ENCODE measurements around the gene H3-3A.

The H3-3A gene

DNA sequence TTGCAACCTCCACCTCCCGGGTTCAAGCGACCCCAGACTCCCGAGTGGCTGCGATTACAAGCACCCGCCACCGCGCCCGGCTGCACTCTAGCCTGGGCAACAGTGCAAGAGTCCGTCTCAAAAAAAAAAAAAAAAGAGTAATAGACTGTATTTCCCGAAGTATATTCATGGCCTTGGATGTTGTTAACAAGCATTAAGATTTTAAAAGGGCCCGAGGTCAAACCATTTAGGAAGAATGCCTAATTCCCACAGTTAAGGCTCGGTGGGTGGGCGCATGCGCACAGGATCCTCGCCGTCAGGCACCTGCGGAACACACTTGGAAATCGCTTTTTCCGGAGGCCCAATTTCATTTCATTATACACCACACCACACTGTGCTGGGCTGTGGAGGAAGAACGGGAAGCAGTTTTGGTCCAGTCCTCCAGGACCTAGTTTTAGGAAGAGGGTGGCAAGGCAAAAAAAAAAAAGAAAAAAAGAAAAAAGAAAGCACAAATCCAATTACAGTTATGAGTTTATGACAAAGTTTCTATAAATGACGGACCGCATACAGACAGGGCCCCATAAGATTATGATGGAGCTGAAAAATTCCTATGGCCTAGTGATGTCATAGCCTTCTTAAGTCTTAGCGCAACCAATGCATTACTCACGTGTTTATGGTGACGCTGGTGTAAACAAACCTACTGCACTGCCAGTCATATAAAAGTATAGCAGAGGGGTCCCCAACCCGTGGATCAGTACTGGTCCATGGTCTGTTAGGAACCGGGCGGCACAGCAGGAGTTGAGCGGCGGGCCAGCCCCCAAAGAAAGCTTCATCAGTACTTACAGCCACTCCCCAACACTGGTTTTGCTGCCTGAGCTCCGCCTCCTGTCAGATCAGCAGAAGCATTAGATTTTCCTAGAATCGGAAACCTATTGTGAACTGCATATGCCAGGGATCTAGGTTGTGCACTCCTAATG is 38.2 kb downstream of the H3-3A start:
- Mint-ChIP-seq H3K4me3 (peak overlapping the region; percentile 78 to 83), H3K27ac (no peak overlapping the region), H3K4me1 (ENCODE audit: low read depth in 2 of 2) (peaks cover 2 to 4% of the 10 kb centered on the region in 2 donors), H3K36me3 (ENCODE audit: insufficient read depth) (peaks cover 7% of the 10 kb centered on the region), H3K9me3 (no peaks in the 10 kb centered on the region), H3K27me3 (peaks cover 13 to 20% of the 10 kb centered on the region in 2 donors)
- DNase-seq = no peak
- ATAC-seq (replicated peaks) = peak; percentile 58

DNA sequence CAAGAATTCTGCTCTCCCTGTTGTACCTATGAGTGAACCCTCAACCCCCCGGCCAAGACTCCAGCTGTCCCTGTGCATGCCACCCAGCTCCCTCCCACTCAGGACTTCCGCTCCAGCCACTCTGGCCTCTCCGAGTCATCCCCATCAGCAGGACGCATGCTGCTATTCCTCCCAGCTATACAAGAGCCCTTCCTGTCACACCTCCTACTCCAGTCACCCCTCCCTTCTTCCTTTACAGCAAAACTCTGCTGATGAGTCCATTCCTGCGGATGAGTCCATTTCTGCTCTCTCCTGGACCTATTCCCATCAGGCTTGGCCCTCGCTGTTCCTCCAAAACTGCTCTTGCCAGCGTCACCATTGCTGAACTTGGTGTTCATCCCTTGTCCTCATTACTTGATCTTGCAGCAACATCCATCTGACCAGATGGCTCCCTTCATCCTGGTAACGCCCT is 42.2 kb downstream of the H3-3A start:
- no peak overlapping the region for H3K27ac Mint-ChIP-seq
- H3K27me3 Mint-ChIP-seq = peaks cover 0 to 5% of the 10 kb centered on the region in 2 donors
- no peak for DNase-seq
- no peak overlapping the region for H3K4me3 Mint-ChIP-seq
- H3K36me3 Mint-ChIP-seq (ENCODE audit: insufficient read depth) = peaks cover 12% of the 10 kb centered on the region
- no peaks in the 10 kb centered on the region for H3K9me3 Mint-ChIP-seq
- peaks cover 5 to 10% of the 10 kb centered on the region in 2 donors for H3K4me1 Mint-ChIP-seq (ENCODE audit: low read depth in 2 of 2)
- no peak for ATAC-seq (replicated peaks)

DNA sequence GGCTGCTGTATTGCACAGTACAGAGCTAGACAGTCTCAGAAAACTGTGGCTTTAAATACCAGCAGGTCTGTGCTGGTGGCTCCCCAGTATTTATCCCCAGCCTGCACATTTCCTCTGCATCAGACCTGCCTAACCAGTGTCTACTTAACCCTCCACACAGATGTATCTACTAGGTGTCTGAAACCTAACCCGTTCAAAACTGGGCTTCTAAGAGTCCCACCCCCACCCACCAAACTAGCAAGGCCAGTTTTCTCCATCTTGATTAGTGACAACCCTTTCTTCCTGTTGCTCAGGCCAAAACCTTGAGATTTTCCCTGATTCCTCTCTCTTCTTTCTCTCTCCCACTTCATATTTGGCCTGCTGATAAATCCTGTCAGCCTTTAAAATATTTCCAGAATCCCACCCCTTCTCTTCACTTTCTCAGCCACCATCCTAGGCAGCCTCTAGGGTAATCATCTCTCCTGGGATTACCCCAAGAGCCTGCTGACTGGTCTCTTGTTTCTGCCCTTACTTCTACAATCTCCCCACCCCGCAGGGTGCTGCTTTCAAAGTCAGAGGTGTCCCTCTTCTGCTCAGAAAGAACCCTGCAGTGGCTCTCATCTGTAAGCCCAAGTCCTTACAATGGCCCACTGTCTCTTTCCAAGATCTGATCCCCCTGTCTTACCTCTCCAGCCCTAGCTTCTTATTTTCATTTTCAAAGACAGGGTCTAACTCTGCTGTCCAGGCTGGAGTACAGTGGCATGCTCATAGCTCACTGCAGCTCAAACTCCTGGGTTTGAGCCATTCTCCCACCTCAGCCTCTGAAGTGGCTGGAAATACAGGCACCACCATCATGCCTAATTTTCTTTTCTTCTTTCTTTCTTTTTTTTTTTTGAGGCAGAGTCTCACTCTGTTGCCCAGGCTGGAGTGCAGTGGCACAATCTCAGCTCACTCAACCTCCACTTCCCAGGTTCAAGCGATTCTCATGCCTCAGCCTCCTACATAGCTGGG is 45.2 kb downstream of the H3-3A start:
- peaks cover 9% of the 10 kb centered on the region for H3K36me3 Mint-ChIP-seq (ENCODE audit: insufficient read depth)
- H3K4me1 Mint-ChIP-seq (ENCODE audit: low read depth in 2 of 2) = peaks cover 14 to 15% of the 10 kb centered on the region in 2 donors
- ATAC-seq (replicated peaks) (no peak), DNase-seq (no peak)
- H3K9me3 Mint-ChIP-seq = no peaks in the 10 kb centered on the region
- H3K4me3 Mint-ChIP-seq = no peak overlapping the region
- H3K27me3 Mint-ChIP-seq = no peaks in the 10 kb centered on the region
- peak overlapping the region; percentile 6 to 11 for H3K27ac Mint-ChIP-seq

DNA sequence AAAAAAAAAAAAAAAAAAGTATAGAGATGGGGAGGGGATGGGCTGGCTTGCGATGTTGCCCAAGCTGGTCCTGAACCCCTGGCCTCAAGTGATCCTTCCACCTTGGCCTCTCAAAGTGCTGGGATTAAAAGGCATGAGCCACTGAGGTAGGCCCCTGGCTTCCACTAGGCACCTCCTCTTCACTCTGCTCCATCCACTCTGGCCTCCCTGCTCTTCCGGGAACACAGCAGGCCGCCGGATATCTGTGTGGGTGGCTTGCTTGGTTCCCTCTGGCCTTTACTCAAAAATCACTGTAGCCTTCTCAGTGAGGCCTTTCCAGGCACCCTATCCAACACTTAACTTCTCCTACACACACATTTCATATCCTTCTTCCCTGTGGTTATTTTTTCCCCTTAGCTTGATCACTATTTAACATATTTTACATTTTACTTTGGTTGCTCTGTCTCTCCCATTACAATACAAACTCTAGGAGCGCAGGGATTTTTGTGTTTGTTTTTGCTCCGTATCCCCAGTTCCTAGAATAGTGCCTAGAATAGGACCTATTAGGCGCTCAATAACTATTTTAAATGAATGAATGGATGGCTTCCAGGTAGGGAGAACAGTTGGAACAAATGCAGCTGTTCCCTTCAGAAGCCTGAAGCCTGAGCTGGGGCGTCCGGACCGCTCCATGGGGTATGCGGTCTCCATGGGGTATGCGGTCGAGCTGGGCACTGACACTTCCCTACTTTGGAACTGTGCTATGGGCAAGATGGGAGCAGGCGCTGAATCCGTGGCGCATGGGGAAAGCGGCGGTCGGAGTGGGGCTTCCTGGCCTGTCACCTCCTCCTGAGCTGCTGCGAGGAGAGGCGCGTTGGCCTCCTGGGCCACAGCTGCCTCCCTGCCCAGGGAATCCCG is 46.7 kb downstream of the H3-3A start:
- peak overlapping the region; percentile 97 to 98 for H3K4me3 Mint-ChIP-seq
- H3K36me3 Mint-ChIP-seq (ENCODE audit: insufficient read depth) = peaks cover 9% of the 10 kb centered on the region

DNA sequence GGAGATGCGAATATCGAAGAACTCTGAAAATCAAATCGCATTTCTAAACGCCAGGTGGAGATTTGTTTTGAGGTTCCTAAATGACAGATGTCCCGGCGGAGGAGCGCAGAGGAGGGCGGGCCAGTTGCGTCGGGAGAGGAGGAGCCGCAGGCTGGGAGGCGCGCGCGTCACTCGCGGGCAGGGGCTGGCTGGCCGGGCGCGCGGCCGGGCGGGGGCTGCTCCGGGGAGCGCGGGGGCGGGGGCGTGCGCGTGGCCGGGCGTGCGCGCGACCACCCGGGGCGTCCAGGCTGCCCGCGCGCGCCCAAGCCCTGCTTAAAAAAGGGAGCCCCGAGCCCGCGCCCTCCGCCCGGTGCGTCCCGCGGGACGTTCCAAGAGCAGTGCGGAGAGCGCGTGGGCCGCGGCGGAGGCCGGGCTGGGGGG is 47.3 kb downstream of the H3-3A start:
- H3K27ac Mint-ChIP-seq = peak overlapping the region; percentile 71 to 88
- ATAC-seq (replicated peaks) = peak; percentile 81
- DNase-seq = peak; percentile 53 to 69 (median 66)
- peaks cover 14 to 15% of the 10 kb centered on the region in 2 donors for H3K4me1 Mint-ChIP-seq (ENCODE audit: low read depth in 2 of 2)
- no peaks in the 10 kb centered on the region for H3K9me3 Mint-ChIP-seq
- H3K27me3 Mint-ChIP-seq = no peaks in the 10 kb centered on the region
- peak overlapping the region; percentile 97 to 98 for H3K4me3 Mint-ChIP-seq
- peaks cover 9% of the 10 kb centered on the region for H3K36me3 Mint-ChIP-seq (ENCODE audit: insufficient read depth)

More for the DNA sequence above, 46.7 kb downstream of the H3-3A start:
- H3K4me1 Mint-ChIP-seq (ENCODE audit: low read depth in 2 of 2) = peaks cover 14 to 15% of the 10 kb centered on the region in 2 donors
- no peak for ATAC-seq (replicated peaks)
- no peaks in the 10 kb centered on the region for H3K9me3 Mint-ChIP-seq
- peak overlapping the region; percentile 71 to 88 for H3K27ac Mint-ChIP-seq
- H3K27me3 Mint-ChIP-seq = no peaks in the 10 kb centered on the region
- no peak for DNase-seq

DNA sequence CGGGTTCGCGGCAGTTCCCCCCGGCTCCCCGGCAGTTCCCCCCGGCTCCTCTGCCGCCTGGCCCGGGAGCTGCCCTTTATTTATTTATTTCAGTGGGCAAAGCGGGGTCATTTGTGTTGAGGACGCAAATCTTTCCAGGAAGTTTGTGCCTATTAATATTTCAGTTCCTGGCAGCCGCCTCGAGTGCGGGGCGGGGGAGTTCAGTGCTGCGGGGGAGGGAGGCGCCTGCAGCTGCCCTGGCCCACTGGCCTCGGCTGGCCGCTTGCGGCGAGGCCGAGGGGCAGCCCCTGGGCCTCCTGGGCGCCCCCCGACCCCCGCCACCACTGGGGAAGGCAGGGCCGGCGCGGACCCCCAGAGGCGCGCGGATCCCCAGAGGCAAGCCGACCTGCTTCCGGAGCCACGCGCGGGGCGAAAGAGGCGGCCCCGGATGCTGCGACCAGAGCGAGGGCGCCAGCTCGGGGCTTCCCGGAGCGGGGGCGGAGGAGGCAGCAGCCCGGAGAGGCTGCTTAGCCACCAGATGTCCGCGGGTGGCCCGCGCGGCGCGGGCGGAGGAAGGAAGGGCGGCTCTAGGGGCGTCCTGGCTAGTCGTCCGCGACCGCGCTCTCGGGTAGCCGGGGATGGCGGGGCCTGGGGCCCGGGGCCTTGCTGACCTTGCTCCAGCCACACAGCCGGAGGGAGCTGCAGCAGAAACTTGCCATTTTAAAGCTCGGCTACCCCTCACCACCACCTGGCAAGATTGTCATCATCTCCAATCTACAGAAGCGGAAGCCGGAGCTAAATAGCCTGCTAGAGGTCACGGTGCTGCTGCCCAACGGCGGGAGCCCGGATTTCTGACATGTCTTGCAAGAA is 48.0 kb downstream of the H3-3A start:
- no peaks in the 10 kb centered on the region for H3K9me3 Mint-ChIP-seq
- ATAC-seq (replicated peaks) = peak; percentile 76
- H3K4me1 Mint-ChIP-seq (ENCODE audit: low read depth in 2 of 2) = peaks cover 14 to 15% of the 10 kb centered on the region in 2 donors
- peaks cover 6% of the 10 kb centered on the region for H3K36me3 Mint-ChIP-seq (ENCODE audit: insufficient read depth)
- DNase-seq = peak; percentile 48 to 50 (median 49)
- H3K27ac Mint-ChIP-seq = peak overlapping the region; percentile 38 to 88
- H3K4me3 Mint-ChIP-seq = peak overlapping the region; percentile 97 to 98
- H3K27me3 Mint-ChIP-seq = no peaks in the 10 kb centered on the region

DNA sequence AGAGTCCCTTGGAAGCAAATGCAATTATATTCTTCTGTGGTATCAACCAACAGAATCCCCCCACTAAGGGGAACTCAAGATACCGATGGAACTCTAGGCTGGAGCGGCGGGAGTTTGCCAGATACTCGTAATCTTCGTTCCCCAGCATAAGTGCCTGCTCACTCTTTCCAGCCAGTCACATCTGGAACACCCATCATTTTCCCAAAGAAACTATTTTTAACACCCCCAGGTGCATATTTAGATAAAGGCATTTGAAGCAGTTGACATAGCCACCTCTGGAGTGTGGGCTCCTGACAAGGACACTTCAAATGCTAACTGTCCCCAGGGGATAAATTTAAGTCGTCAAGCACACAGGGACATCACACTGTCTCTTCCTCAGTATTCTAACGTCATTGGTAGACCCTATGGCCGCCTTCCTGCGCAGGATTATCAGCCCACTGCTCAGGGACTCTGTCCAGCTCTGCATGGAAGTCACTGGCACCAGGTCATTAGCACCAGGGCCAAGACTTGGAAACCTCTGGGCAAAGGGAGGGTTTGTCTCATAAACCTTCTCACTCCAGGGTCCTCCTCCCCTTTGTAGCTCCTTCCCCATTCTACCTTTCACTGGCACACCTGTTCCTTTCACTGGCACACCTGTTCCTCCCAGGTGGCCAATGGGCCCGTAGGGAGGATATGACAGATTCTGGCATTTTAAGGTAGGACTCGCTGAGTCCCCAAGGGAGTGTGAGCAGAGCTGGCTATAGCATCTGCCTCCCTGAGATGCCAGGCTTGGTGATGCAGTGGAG is 48.8 kb downstream of the H3-3A start:
- no peak for ATAC-seq (replicated peaks)
- no peak for DNase-seq
- Mint-ChIP-seq H3K9me3 (no peaks in the 10 kb centered on the region), H3K4me3 (peak overlapping the region; percentile 97 to 98), H3K27ac (peak overlapping the region; percentile 38 to 44), H3K36me3 (ENCODE audit: insufficient read depth) (peaks cover 6% of the 10 kb centered on the region), H3K27me3 (no peaks in the 10 kb centered on the region), H3K4me1 (ENCODE audit: low read depth in 2 of 2) (peaks cover 14 to 15% of the 10 kb centered on the region in 2 donors)

DNA sequence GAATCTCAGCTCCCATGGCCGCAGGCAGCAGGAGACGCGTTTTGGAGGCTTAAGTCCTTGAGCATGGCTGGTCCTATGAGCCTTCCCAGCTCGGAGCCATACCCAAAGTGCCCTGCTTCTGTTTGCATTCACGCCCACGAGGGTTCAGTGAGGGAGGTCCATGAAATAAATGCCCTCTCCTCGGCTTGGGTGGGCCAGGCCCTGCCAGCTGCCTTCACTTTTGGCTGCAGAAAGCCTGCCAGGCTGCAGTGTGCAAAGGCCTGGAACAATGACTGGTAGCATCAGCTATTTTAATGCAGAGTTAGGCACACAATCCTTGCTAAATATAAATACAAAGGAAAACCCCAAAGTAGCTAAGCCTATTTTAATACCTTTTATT is 49.4 kb downstream of the H3-3A start:
- no peaks in the 10 kb centered on the region for H3K9me3 Mint-ChIP-seq
- no peaks in the 10 kb centered on the region for H3K27me3 Mint-ChIP-seq
- H3K27ac Mint-ChIP-seq = peak overlapping the region in 1 of 2 donors; percentile 44
- ATAC-seq (replicated peaks) (no peak), DNase-seq (no peak)
- H3K36me3 Mint-ChIP-seq (ENCODE audit: insufficient read depth) = peaks cover 6% of the 10 kb centered on the region
- H3K4me3 Mint-ChIP-seq = peak overlapping the region; percentile 32 to 98
- H3K4me1 Mint-ChIP-seq (ENCODE audit: low read depth in 2 of 2) = peaks cover 14 to 15% of the 10 kb centered on the region in 2 donors

DNA sequence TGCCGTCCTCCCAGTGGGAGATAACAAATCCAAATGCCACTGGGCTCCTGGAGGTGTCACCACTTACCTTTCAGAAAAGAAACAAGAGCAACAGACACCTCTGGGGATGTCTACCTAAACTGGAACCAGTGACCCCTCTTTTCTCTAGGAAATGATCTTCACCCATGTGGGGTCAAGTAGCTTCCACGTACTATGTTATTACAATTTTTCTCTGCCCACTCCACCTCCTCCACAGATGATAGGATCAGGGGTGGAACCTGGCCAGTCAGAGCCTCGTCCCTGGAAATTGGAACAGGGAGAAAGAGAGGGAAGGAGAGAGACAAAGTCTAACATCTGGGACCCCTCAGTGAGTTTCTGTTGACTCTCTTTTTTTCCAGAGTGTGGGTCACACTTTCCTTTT is 50.1 kb downstream of the H3-3A start:
- H3K27ac Mint-ChIP-seq = peak overlapping the region; percentile 44
- ATAC-seq (replicated peaks) = no peak
- peak overlapping the region; percentile 32 to 40 for H3K4me3 Mint-ChIP-seq

DNA sequence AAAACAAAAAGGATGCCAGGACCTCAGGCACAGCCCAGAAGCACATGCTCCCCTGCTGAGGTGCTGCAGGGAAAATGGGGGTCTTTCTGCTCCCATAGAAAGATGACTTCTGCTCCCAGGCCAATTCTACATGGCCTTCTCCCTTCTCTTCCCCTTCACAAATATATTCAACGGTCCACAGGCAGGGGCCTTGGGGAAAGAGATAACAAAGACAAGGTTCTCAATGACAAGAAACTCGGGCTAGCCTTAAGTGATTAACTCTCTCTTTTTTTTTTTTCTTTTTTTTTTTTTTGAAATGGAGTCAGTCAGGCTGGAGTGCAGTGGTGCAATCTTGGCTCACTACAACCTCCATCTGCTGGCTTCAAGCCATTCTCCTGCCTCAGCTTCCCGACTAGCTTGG is 54.2 kb downstream of the H3-3A start:
- ATAC-seq (replicated peaks) (no peak), DNase-seq (no peak)
- H3K36me3 Mint-ChIP-seq (ENCODE audit: insufficient read depth) = peaks cover 7% of the 10 kb centered on the region
- H3K9me3 Mint-ChIP-seq = no peaks in the 10 kb centered on the region
- H3K27me3 Mint-ChIP-seq = no peaks in the 10 kb centered on the region
- H3K4me3 Mint-ChIP-seq = no peak overlapping the region
- H3K4me1 Mint-ChIP-seq (ENCODE audit: low read depth in 2 of 2) = peaks cover 4 to 6% of the 10 kb centered on the region in 2 donors
- H3K27ac Mint-ChIP-seq = no peak overlapping the region

More for the DNA sequence above, 50.1 kb downstream of the H3-3A start:
- no peaks in the 10 kb centered on the region for H3K9me3 Mint-ChIP-seq
- peaks cover 14 to 15% of the 10 kb centered on the region in 2 donors for H3K4me1 Mint-ChIP-seq (ENCODE audit: low read depth in 2 of 2)
- H3K36me3 Mint-ChIP-seq (ENCODE audit: insufficient read depth) = peaks cover 6% of the 10 kb centered on the region
- no peak for DNase-seq
- no peaks in the 10 kb centered on the region for H3K27me3 Mint-ChIP-seq

DNA sequence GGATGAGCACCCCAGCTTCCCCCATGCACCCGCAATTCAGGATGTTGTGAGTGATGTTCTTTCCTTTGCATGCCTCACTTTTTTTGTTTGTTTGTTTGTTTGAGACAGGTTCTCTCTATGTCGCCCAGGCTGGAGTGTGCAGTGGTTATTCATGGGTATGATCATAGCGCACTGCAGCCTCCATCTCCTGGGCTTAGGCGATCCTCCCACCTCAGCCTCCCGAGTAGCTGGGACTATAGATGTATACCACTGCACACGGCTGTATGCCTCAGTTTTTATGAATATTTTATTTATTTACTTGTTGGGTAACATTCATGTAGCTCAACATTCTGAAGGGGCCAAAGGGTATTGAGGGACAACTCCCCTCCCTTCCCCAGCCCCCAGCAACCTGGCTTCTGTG is 54.8 kb downstream of the H3-3A start:
- Mint-ChIP-seq H3K9me3 (no peaks in the 10 kb centered on the region), H3K36me3 (ENCODE audit: insufficient read depth) (peaks cover 7% of the 10 kb centered on the region), H3K4me1 (ENCODE audit: low read depth in 2 of 2) (peaks cover 4 to 6% of the 10 kb centered on the region in 2 donors), H3K4me3 (no peak overlapping the region), H3K27me3 (no peaks in the 10 kb centered on the region), H3K27ac (no peak overlapping the region)
- DNase-seq (no peak), ATAC-seq (replicated peaks) (no peak)
